Stomach smooth muscle (tissue), 2 donors: ENCODE data around the gene KDM1B.
"Not testable (repeated sequence)": the region's sequence is repeated elsewhere in the genome, so short reads cannot be mapped to it uniquely, and the experiment has no call there.

Source experiments
- H3K27ac ChIP-seq: one replicate; pipeline ENCODE4 v1.7.0; 2013; ENCODE audit warnings: mild to moderate bottlenecking, low read length, inconsistent platforms
- H3K27me3 ChIP-seq, 2 donors: one replicate each; pipeline ENCODE4 v1.7.0; 2013; ENCODE audit warnings: low read length in 2 of 2; ENCODE audit not compliant: insufficient read depth in 2 of 2, control insufficient read depth in 1 of 2
- H3K36me3 ChIP-seq, 2 donors: one replicate each; pipeline ENCODE4 v1.7.0; 2013; ENCODE audit warnings: low read length in 2 of 2; ENCODE audit not compliant: control insufficient read depth in 2 of 2, insufficient read depth in 2 of 2
- H3K4me1 ChIP-seq: one replicate; pipeline ENCODE4 v1.7.0; 2013; ENCODE audit warnings: low read length; ENCODE audit not compliant: control insufficient read depth, insufficient read depth
- H3K4me3 ChIP-seq, 2 donors: one replicate each; pipeline ENCODE4 v1.7.0; 2013; ENCODE audit warnings: low read length in 2 of 2
- H3K9ac ChIP-seq, 2 donors: one replicate each; pipeline ENCODE4 v1.7.0; 2013; ENCODE audit warnings: low read length in 2 of 2, mild to moderate bottlenecking in 1 of 2
- H3K9me3 ChIP-seq, 2 donors: one replicate each; pipeline ENCODE4 v1.7.0; 2013; ENCODE audit warnings: low read length in 2 of 2; ENCODE audit not compliant: control insufficient read depth in 2 of 2
- donor health status: healthy.
- donor health status: Pancreatic carcinoma.

Gene KDM1B

DNA sequence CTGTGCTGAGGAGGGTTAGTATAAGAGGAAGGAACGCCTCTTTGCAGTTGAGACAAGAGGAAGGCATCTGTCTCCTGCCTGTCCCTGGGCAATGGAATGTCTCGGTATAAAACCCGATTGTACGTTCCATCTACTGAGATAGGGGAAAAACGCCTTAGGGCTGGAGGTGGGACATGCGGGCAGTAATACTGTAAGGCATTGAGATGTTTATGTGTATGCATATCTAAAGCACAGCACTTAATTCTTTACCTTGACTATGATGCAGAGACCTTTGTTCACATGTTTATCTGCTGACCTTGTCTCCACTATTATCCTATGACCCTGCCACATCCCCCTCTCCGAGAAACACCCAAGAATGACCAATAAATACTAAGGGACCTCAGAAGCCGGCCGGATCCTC, 71.9 kb downstream of the KDM1B start:
- H3K27me3 ChIP-seq, H3K4me1 ChIP-seq, H3K27ac ChIP-seq, H3K9ac ChIP-seq, H3K4me3 ChIP-seq: not testable (repeated sequence)
- Histone ChIP-seq H3K9me3 (peaks cover 0 to 10% of the 10 kb centered on the region in 2 donors), H3K36me3 (peaks cover 11 to 18% of the 10 kb centered on the region in 2 donors)

DNA sequence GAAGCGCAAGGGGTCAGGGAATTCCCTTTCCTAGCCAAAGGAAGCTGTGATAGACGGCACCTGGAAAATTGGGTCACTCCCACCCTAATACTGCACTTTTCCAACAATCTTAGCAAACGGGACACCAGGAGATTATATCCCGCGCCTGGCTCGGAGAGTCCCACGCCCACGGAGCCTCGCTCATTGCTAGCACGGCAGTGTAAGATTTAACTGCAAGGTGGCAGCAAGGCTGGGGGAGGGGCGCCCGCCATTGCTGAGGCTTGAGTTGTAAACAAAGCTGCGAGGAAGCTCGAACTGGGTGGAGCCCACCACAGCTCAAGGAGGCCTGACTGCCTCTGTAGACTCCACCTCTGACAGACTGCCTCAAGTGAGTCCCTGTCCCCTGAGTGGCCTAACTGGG, 73.4 kb downstream of the KDM1B start:
- peaks cover 0 to 10% of the 10 kb centered on the region in 2 donors for H3K9me3 ChIP-seq
- not testable (repeated sequence) for H3K4me1 ChIP-seq, H3K27ac ChIP-seq, H3K4me3 ChIP-seq, H3K9ac ChIP-seq, H3K27me3 ChIP-seq
- peaks cover 11 to 18% of the 10 kb centered on the region in 2 donors for H3K36me3 ChIP-seq

DNA sequence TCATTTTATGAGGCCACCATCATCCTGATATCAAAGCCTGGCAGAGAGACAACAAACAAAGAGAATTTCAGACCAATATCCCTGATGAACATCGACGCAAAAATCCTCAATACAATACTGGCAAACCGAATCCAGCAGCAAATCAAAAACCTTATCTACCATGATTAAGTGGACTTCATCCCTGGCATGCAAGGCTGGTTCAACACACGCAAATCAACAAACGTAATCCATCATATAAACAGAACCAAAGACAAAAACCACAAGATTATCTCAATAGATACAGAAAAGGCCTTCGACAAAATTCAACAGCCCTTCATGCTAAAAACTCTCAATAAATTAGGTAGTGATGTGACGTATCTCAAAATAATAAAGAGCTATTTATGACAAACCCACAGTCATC, 76.6 kb downstream of the KDM1B start:
- H3K36me3 ChIP-seq, result peaks cover 17 to 27% of the 10 kb centered on the region in 2 donors
- not testable (repeated sequence) for H3K4me1 ChIP-seq, H3K27ac ChIP-seq, H3K9ac ChIP-seq, H3K27me3 ChIP-seq, H3K4me3 ChIP-seq
- H3K9me3 ChIP-seq, result peaks cover 0 to 10% of the 10 kb centered on the region in 2 donors

DNA sequence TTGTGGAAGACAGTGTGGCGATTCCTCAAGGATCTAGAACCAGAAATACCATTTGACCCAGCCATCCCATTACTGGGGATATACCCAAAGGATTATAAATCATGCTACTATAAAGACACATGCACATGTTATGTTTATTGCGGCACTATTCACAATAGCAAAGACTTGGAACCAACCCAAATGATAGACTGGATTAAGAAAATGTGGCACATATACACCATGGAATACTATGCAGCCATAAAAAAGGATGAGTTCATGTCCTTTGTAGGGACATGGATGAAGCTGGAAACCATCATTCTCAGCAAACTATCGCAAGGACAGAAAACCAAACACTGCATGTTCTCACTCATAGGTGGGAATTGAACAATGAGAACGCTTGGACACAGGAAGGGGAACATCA, 78.5 kb downstream of the KDM1B start:
- peaks cover 12 to 18% of the 10 kb centered on the region in 2 donors for H3K36me3 ChIP-seq
- H3K9ac ChIP-seq, H3K4me3 ChIP-seq, H3K4me1 ChIP-seq, H3K9me3 ChIP-seq, H3K27ac ChIP-seq, H3K27me3 ChIP-seq: not testable (repeated sequence)

DNA sequence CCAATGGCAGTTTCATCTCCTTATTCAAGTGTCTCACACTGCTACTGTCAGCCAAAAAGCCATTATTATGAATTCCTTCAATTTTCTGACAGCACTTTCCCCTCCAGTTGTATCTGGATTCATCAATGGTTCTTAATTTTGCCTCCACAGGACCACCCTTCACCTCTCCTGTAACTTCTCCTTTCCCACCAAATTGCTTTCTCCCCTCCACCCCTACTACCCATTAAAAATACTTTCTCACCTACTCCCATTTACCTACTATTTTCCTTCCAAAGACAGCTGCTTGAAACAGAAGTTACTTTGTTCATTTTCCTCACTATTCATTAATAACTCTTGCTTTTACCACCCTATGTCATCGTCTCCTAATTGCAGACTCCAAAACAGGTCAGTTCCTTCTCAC, 79.3 kb downstream of the KDM1B start:
- peaks cover 10 to 18% of the 10 kb centered on the region in 2 donors for H3K36me3 ChIP-seq
- H3K9me3 ChIP-seq, result peaks cover 0 to 4% of the 10 kb centered on the region in 2 donors
- H3K4me1 ChIP-seq, result no peaks in the 10 kb centered on the region
- no peak overlapping the region for H3K4me3 ChIP-seq
- no peak overlapping the region for H3K9ac ChIP-seq
- H3K27me3 ChIP-seq, result no peaks in the 10 kb centered on the region
- no peak overlapping the region for H3K27ac ChIP-seq

DNA sequence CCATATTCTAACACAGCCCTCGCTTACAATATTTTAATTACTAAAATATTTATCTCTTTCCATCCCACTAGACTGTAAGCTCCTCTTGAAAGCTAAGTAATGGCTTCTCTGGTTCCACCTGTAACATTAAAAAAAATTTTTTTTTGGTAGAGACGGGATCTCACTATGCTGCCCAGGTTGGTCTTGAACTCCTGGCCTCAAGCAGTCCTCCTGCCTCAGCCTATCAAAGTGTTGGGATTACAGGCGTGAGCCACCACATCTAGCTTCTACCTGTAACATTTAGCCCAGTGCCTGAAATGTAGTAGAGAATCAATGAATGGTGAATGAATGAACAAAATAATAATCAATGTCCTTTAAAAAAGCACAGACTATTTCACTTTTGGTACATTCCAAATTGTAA, 80.3 kb downstream of the KDM1B start:
- Histone ChIP-seq H3K27me3 (no peaks in the 10 kb centered on the region), H3K36me3 (peaks cover 10 to 18% of the 10 kb centered on the region in 2 donors), H3K9me3 (peaks cover 0 to 4% of the 10 kb centered on the region in 2 donors), H3K9ac (no peak overlapping the region), H3K4me1 (no peaks in the 10 kb centered on the region), H3K4me3 (no peak overlapping the region), H3K27ac (no peak overlapping the region)

DNA sequence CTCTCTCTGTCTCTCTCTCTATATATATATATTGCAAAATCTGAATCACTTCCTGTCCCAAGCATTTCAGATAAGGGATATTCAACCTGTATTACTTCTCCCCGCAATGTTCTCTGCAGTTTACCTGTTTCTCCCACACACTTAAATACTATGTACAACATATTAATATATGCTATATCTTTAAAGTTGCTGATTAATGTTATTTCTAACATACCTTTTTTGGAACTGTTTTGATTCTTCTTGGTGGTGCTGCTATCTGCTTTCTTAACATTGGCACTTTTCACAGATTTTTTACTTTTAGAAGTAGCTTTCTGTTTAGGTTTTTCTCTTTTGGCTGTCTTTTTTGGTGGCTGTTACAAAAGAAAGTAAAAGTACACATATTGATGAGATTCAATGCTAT, 81.9 kb downstream of the KDM1B start:
- H3K4me1 ChIP-seq, result no peaks in the 10 kb centered on the region
- no peak overlapping the region for H3K9ac ChIP-seq
- H3K4me3 ChIP-seq, result no peak overlapping the region
- no peak overlapping the region for H3K27ac ChIP-seq
- H3K9me3 ChIP-seq, result no peaks in the 10 kb centered on the region
- no peaks in the 10 kb centered on the region for H3K27me3 ChIP-seq
- H3K36me3 ChIP-seq, result peaks cover 13 to 15% of the 10 kb centered on the region in 2 donors

DNA sequence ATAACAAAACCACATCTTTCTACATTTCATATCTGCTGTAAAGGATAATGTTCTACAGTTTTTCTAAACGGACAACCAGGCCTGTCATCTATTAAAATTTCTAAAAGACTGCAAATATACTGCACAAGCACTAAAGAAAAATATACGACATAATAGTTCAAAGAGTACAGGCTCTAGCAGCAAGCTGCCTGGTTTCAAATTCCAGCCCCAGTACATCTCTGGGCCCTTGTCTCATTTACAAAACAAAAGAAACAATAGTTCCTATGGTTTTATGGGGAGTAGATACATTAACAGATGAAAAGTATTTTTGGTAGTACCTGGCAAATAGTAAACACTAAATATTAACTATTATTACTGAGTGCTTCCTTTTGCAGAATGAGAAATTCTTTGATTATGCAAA, 85.0 kb downstream of the KDM1B start:
- H3K4me3 ChIP-seq, result no peak overlapping the region
- H3K27ac ChIP-seq, result no peak overlapping the region
- no peaks in the 10 kb centered on the region for H3K4me1 ChIP-seq
- H3K9me3 ChIP-seq, result no peaks in the 10 kb centered on the region
- peaks cover 18 to 28% of the 10 kb centered on the region in 2 donors for H3K36me3 ChIP-seq
- H3K27me3 ChIP-seq, result no peaks in the 10 kb centered on the region
- H3K9ac ChIP-seq, result no peak overlapping the region

DNA sequence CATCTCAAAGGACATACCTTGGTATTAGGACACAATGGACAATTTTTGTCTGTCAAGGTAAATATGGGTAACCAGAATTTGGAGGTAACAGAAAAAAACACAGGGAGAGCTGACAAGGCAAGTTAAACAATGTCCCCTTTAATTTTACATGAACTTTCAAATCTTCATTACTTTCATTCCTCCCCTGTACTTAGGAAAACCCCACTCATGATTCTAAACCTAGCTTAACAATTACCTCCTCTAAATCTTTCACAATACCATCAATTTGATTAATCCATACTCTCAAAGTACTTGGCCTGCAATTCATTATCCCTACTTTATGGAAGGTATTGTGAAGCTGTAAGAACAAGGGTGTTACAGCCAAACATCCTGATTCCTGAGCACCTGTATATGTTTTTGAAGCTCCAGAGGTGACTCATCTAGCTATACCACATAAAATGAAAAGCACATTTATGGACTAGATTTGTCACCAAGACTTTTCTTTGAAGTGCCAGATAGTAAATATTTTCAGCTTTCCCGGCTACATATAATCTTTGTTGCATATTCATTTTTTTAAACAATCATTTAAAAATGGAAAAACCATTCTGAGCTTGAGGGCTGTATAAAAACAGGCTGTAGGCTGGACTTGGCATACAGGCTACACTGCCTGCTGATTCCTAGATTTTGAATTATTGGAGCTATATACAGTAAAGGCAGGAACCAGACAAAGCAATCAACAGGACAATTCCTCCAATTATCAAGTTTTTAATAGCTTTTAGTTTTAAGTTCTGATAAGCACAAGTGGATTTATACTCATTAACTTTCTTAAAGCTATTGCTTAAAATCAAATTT, 86.2 kb downstream of the KDM1B start:
- H3K36me3 ChIP-seq, result peaks cover 13 to 23% of the 10 kb centered on the region in 2 donors
- no peak overlapping the region for H3K4me3 ChIP-seq
- H3K4me1 ChIP-seq, result no peaks in the 10 kb centered on the region
- no peak overlapping the region for H3K9ac ChIP-seq
- H3K27ac ChIP-seq, result no peak overlapping the region
- no peaks in the 10 kb centered on the region for H3K27me3 ChIP-seq
- H3K9me3 ChIP-seq, result no peaks in the 10 kb centered on the region

DNA sequence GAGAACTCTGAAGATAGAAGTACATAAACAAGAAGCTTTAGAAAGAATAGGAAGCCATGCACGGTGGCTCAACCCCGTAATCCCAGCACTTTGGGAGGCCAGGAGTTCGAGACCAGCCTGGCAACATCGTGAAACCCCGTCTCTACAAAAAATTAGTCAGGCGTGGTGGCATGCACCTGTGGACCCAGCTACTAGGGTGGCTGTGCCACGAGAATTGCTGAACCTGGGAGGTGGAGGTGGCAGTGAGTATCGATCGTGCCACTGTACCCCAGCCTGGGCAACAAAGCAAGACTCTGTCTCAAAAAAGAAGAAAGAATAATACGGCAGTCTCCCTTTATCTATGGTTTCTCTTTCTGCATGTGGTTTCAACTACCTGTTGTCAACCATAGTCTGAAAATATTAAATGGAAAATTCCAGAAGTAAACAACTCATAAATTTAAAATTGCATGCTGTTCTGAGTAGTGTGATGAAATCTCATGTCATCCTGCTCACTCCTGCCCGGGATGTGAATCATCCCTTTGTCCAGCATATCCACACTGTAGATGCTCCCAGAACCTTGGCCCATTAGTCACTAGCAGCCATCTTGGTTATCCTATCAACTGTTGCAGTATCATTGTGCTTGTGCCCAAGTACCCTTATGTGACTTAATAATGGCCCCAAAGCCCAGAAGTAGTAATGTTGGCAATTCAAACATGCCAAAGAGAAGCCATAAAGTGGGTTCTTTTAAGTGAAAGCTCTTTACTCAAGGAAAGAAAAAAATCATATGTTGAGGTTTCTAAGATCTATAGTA, 87.0 kb downstream of the KDM1B start:
- H3K9ac ChIP-seq, result no peak overlapping the region
- H3K9me3 ChIP-seq, result no peaks in the 10 kb centered on the region
- H3K36me3 ChIP-seq, result peaks cover 13 to 23% of the 10 kb centered on the region in 2 donors
- H3K27ac ChIP-seq, result no peak overlapping the region
- no peaks in the 10 kb centered on the region for H3K27me3 ChIP-seq
- H3K4me1 ChIP-seq, result no peaks in the 10 kb centered on the region
- H3K4me3 ChIP-seq, result no peak overlapping the region
